ENCODE data around the gene NXF1. TPM values are rescaled to one million over a fixed set of nuclear protein-coding genes. Genes with fewer than 3 reads are reported as not detected.

The NXF1 gene
- 16.0 and 21.6 TPM in 2 replicates for total RNA-seq

GRCh38 chr11:62805076-62805892 is at the start of gene NXF1:
Gene NXF1 (minus strand): TSS chr11:62805440. CDS start chr11:62805356, 84 bp downstream.

GRCh38 chr11:62839050-62839945 is 34.1 kb upstream of the NXF1 start, which contains the start of gene WDR74:
Gene WDR74 (minus strand): TSS chr11:62839590. CDS start chr11:62839570, 20 bp downstream.

GRCh38 chr11:62832336-62833234 is 27.3 kb upstream of the NXF1 start, which contains the start of gene TEX54:
Gene TEX54 (minus strand): TSS chr11:62832841.

GRCh38 chr11:62831520-62832335 is 26.5 kb upstream of the NXF1 start, which contains the start of gene STX5:
Gene STX5 (minus strand): TSS chr11:62832051. CDS start chr11:62831243, 808 bp downstream.

GRCh38 chr11:62791501-62792201 is 13.6 kb downstream of the NXF1 start, which contains the start of gene TMEM223:
Gene TMEM223 (minus strand): TSS chr11:62792006. CDS start chr11:62791994, 12 bp downstream.

GRCh38 chr11:62787005-62787759 is 18.1 kb downstream of the NXF1 start, which contains the start of gene TMEM179B:
Gene TMEM179B (plus strand): TSS chr11:62787402. CDS start chr11:62787432, 30 bp downstream.

GRCh38 chr11:62771144-62772021 is 33.9 kb downstream of the NXF1 start, which contains the start of gene TAF6L:
Gene TAF6L (plus strand): TSS chr11:62771396. CDS start chr11:62775784, 4,388 bp downstream.

GRCh38 chr11:62753736-62754603 is 51.3 kb downstream of the NXF1 start, which contains the start of gene ZBTB3:
Gene ZBTB3 (minus strand): TSS chr11:62754160. CDS start chr11:62753664, 496 bp downstream.

Other genes with a start within 250 kb of the NXF1 start
- gene EEF1G, start 231.5 kb downstream of the NXF1 start, total RNA-seq = 1,547 and 1,726 TPM in 2 replicates
- 8.8 and 9.6 TPM in 2 replicates for gene TUT1, start 213.9 kb downstream of the NXF1 start, total RNA-seq
- gene MTA2, start 203.6 kb downstream of the NXF1 start, total RNA-seq = 158 and 226 TPM in 2 replicates
- 24.2 and 30.8 TPM in 2 replicates for gene EML3, start 192.7 kb downstream of the NXF1 start, total RNA-seq
- 7.3 and 8.5 TPM in 2 replicates for gene ROM1, start 192.2 kb downstream of the NXF1 start, total RNA-seq
- gene B3GAT3, start 183.5 kb downstream of the NXF1 start, total RNA-seq = 12.6 and 20.0 TPM in 2 replicates
- gene GANAB, start 158.8 kb downstream of the NXF1 start, total RNA-seq = 190 and 269 TPM in 2 replicates
- gene INTS5, start 152.1 kb downstream of the NXF1 start, total RNA-seq = 21.1 and 21.5 TPM in 2 replicates
- gene C11orf98, start 140.2 kb downstream of the NXF1 start, total RNA-seq = 46.1 and 53.0 TPM in 2 replicates
- gene CSKMT, start 140.1 kb downstream of the NXF1 start, total RNA-seq = 7.4 and 12.7 TPM in 2 replicates
- gene UQCC3, start 133.8 kb downstream of the NXF1 start, total RNA-seq = 12.2 and 12.8 TPM in 2 replicates
- gene LBHD1, start 133.2 kb downstream of the NXF1 start, total RNA-seq = 1.9 and 2.6 TPM in 2 replicates
- gene UBXN1, start 126.4 kb downstream of the NXF1 start, total RNA-seq = 163 and 210 TPM in 2 replicates
- 0.09 TPM in 2 replicates for gene LRRN4CL, start 115.9 kb downstream of the NXF1 start, total RNA-seq
- gene BSCL2, start 98.0 kb downstream of the NXF1 start, total RNA-seq = 20.1 and 25.6 TPM in 2 replicates
- not detected in 2 replicates for gene GNG3, start 97.8 kb downstream of the NXF1 start, total RNA-seq
- gene HNRNPUL2, start 78.0 kb downstream of the NXF1 start, total RNA-seq = 9.8 and 13.6 TPM in 2 replicates
- 32.8 and 33.1 TPM in 2 replicates for gene TTC9C, start 77.0 kb downstream of the NXF1 start, total RNA-seq
- 6.9 and 8.4 TPM in 2 replicates for gene ZBTB3, start 51.3 kb downstream of the NXF1 start, total RNA-seq
- 51.1 and 71.4 TPM in 2 replicates for gene POLR2G, start 43.9 kb downstream of the NXF1 start, total RNA-seq
- 18.4 and 20.5 TPM in 2 replicates for gene TAF6L, start 34.0 kb downstream of the NXF1 start, total RNA-seq
- gene TMEM179B, start 18.0 kb downstream of the NXF1 start, total RNA-seq = 15.9 and 23.5 TPM in 2 replicates
- 9.0 and 16.0 TPM in 2 replicates for gene TMEM223, start 13.4 kb downstream of the NXF1 start, total RNA-seq
- 36.4 and 40.9 TPM in 2 replicates for gene STX5, start 26.6 kb upstream of the NXF1 start, total RNA-seq
- not detected in 2 replicates for gene TEX54, start 27.4 kb upstream of the NXF1 start, total RNA-seq
- gene WDR74, start 34.1 kb upstream of the NXF1 start, total RNA-seq = 66.5 and 70.3 TPM in 2 replicates
- 121 and 172 TPM in 2 replicates for gene SLC3A2, start 75.5 kb upstream of the NXF1 start, total RNA-seq
- not detected in 2 replicates for gene CHRM1, start 115.9 kb upstream of the NXF1 start, total RNA-seq
- not detected in 2 replicates for gene SLC22A6, start 179.5 kb upstream of the NXF1 start, total RNA-seq
- not detected in 2 replicates for gene SLC22A8, start 210.4 kb upstream of the NXF1 start, total RNA-seq